ENCODE results near the gene EVA1B. TPM values are rescaled to one million over a fixed set of nuclear protein-coding genes. Genes with fewer than 3 reads are reported as not detected.

The EVA1B gene
- total and polyA plus RNA-seq, 2 of the 13 experiments (the other 11 are each of a cell fraction or from before 2014, with no cell fraction given), result 3.9 to 6.6 TPM

GRCh38 chr1:36306210-36306901 lies 17.1 kb downstream of the EVA1B start, which contains the start of gene SH3D21 (continued):
- no peak for TF ChIP-seq ZNF816 (CRISPR knock-in tag; IDR thresholded peaks at IDR 0.05; ENCODE audit: borderline replicate concordance)
- 0 out of 2 replicates have a peak, but pooled peaks have one; percentile 55 for TF ChIP-seq ZNF354B (CRISPR knock-in tag; IDR thresholded peaks at IDR 0.05)
- TF ChIP-seq ZNF543 (CRISPR knock-in tag; IDR thresholded peaks at IDR 0.05), result no peak
- no peak; the same call in 1 of the 2 replicates for TF ChIP-seq MXD4 (CRISPR knock-in tag; IDR thresholded peaks at IDR 0.05)
- peak; percentile 73; the same call in 1 of the 2 replicates for TF ChIP-seq ZNF547 (CRISPR knock-in tag; IDR thresholded peaks at IDR 0.05)
- no peak for TF ChIP-seq GTF2F1 (IDR thresholded peaks at IDR 0.05; ENCODE audit: low read length)
- TF ChIP-seq ZNF772 (CRISPR knock-in tag; IDR thresholded peaks at IDR 0.05), result no peak; the same call in 1 of the 2 replicates
- peak; percentile 21 for TF ChIP-seq MXD1 (CRISPR knock-in tag; IDR thresholded peaks at IDR 0.05)
- peak; percentile 10 for TF ChIP-seq IKZF4 (CRISPR knock-in tag; IDR thresholded peaks at IDR 0.05; ENCODE audit: borderline replicate concordance, low read depth, not compliant biosample characterization)
- no peak for TF ChIP-seq E2F2 (CRISPR knock-in tag; IDR thresholded peaks at IDR 0.05; ENCODE audit: borderline replicate concordance)
- TF ChIP-seq RAD51 (IDR thresholded peaks at IDR 0.05; ENCODE audit: borderline replicate concordance), result no peak
- TF ChIP-seq DNMT1 (CRISPR knock-in tag; IDR thresholded peaks at IDR 0.05), result no peak
- TF ChIP-seq YEATS4 (CRISPR knock-in tag; IDR thresholded peaks at IDR 0.05; ENCODE audit: borderline replicate concordance), result peak; percentile 51; the same call in 1 of the 2 replicates
- no peak for TF ChIP-seq SIX1 (CRISPR knock-in tag; IDR thresholded peaks at IDR 0.05; ENCODE audit: borderline replicate concordance)
- no peak for TF ChIP-seq PAX8 (CRISPR knock-in tag; IDR thresholded peaks at IDR 0.05; ENCODE audit: borderline replicate concordance)
- TF ChIP-seq ZNF672 (CRISPR knock-in tag; IDR thresholded peaks at IDR 0.05), result no peak
- peak; percentile 64; the same call in 1 of the 2 replicates for TF ChIP-seq HDAC1 (CRISPR knock-in tag; IDR thresholded peaks at IDR 0.05)
- TF ChIP-seq SNRNP70 (IDR thresholded peaks at IDR 0.05; ENCODE audit: low read depth, low read length), result peak; percentile 65; the same call in 1 of the 2 replicates
- TF ChIP-seq MTF1 (CRISPR knock-in tag; IDR thresholded peaks at IDR 0.05), result no peak
- peak; percentile 93 for TF ChIP-seq ZNF407 (CRISPR knock-in tag; IDR thresholded peaks at IDR 0.05; ENCODE audit: not compliant biosample characterization)
- TF ChIP-seq FOXJ3 (CRISPR knock-in tag; IDR thresholded peaks at IDR 0.05; ENCODE audit: borderline replicate concordance), result no peak
